Activated CD4-positive, alpha-beta T cell treated with anti-CD3 and anti-CD28 coated beads, Interleukin-2, Interleukin-4, amounts not matched to agents 100 ng/mL and 50 ng/mL, durations not matched to agents 16 hours and 8 hours (primary cell): ENCODE data around the gene FRK.
"Not testable (repeated sequence)": the region's sequence is repeated elsewhere in the genome, so short reads cannot be mapped to it uniquely, and the experiment has no call there.

Experiments
- DNase-seq: peaks from one replicate; pipeline ENCODE4 v3.0.0-alpha.2; 2020; ENCODE audit warnings: low spot score

The FRK gene

GRCh38 chr6:116004841-116005815, 55.6 kb downstream of the FRK start:
- no peak for DNase-seq

GRCh38 chr6:116003668-116004067, 57.0 kb downstream of the FRK start:
- no peak for DNase-seq

DNA sequence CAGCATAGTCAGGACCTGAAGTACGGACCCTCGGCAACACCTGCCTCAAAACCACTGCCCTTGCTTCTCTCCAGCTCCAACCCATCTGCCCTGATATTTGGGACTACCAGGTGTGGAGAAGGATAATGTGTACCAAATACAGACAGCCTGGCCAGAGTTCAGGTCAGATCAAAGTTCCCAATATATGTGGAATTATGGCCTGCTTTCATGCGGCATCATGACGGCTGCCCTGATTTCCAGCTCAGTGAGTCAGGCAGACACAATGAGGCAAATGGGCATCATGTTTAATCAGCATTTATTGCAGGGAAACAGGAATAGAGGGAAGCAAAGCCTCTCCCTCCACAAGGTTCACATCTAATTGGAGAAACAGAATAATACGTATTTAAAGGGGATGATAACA, 57.9 kb downstream of the FRK start:
- DNase-seq, result no peak

- DNase-seq, result no peak
Measured at GRCh38 chr6:115999235-115999634, 61.5 kb downstream of the FRK start.

DNA sequence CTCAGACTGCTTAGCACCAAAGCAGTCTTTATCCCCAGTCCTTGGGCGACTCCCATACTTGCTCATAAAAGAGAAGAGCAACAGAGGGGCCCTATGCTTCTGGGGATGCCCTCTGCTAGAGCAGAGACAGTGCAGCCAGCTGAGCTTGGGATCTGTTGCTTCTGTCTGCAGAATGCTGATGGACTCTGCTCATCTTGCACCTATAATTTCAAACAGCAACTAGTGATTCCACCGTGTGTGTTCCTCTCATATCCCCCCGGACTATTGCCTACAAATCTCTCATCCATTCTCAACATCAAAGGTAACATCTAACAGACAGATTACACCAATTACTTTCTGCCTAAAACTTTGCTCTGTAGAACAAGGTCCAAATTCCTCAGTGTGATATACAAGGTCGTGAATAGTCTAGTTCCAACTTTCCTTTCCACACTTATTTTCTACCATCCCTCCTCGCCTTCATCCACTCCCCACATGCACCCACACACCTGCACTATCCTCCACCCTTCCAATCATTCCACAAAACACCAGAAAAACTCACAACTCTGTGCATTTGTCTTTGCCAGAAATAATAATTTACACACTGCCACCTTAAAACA, 62.6 kb downstream of the FRK start:
- DNase-seq, result no peak

- DNase-seq, result no peak
Measured at GRCh38 chr6:115986026-115986425, 74.7 kb downstream of the FRK start.

DNA sequence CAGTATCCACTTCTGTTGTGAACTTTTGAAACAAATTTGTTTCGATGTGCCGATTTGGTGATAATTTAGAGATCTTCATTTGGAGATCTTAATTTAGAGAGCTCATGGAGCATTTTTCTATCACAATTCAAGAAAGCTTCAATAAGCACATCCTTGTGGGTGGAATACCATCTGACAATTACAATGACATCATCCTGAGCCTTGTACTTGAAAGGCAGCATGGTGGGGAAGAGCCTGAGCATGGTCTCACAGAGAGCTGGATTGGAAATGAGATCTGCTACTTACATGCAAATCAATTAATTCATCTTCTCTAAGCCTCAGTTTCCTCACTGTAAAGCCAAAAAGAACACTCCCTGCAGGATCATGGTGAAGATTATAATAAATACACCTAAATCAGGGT, 75.9 kb downstream of the FRK start:
- DNase-seq, result no peak

DNA sequence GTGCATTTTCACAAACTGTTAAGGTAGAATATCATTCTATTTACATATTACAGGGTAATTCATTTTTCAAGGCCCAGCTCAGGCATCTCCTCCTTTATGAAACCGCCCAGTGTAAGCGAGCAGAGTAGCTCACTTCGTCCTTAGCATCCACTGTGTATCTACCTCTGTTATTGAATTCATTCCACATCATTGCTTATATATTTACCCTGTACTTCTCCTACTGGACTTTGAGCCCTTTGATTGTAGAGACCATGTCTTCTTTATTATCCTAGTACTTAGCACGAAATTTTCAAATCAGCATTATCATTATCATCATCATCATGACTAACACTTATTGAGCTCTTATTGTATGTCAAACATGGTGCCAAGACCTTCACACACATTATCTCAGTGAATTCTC, 76.7 kb downstream of the FRK start:
- DNase-seq, result no peak

DNA sequence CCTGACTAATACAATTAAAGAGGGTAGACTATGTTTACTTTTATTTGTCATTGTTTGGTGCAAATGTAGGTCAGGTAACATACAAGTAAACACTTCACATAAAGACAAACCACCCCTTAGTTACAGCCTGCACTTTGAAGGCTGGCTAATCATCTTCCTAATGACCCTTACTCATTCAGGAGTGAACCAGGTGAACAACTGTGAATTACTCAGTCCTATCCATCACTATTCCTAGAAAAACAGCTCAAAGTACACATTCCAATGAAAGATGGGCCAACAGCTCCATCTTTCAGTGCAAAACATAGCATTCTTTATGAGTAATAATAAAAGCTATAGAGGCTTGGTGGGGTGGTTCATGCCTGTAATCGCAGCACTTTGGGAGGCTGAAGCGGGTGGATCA, 78.2 kb downstream of the FRK start:
- DNase-seq, result no peak

- DNase-seq, result no peak
Measured at GRCh38 chr6:115977220-115977619, 83.5 kb downstream of the FRK start.

GRCh38 chr6:115976321-115976870, 84.3 kb downstream of the FRK start:
- no peak for DNase-seq

- DNase-seq, result no peak
Measured at GRCh38 chr6:115972679-115973078, 88.0 kb downstream of the FRK start.

GRCh38 chr6:115971785-115972184, 88.9 kb downstream of the FRK start:
- no peak for DNase-seq

DNA sequence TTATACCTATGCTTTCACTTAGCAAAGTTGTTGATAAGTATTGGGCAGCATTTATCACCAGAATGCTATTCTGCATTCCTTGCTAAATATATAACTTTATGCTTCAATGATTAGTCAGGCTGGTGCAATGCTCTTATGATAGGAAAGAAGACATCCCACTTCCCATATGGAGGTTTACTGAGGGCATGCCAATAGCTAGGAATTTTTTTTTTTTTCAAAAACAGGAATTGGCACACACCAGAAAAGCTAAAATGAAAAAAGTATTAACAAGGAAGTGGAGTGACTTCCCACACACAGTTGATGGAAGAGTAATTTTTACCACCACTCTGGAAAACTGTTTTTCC, 90.8 kb downstream of the FRK start:
- DNase-seq, result no peak

GRCh38 chr6:115969207-115969929, 91.3 kb downstream of the FRK start:
- DNase-seq, result no peak

- DNase-seq, result not testable (repeated sequence)
Measured at GRCh38 chr6:115960286-115960685, 100.4 kb downstream of the FRK start.

GRCh38 chr6:115958958-115959357, 101.7 kb downstream of the FRK start:
- DNase-seq, result no peak

DNA sequence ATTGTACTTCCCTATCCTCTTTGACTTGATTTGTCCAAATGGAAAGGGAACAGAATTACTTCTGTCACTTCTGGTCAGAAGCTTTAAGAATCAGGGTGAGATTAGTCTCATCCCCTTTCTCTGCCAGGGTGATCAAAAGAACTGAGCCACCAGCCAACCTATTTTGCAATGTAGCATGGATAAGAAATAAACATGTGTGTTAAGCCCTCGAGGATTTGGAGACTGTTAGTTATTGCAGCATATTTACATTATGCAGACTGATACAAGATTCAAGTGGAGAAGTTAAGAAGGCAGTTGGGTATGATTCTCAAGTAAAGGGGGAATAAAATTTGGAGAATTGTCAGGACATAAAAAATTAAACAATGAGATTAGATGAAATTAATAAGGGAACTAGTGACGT, 106.0 kb downstream of the FRK start:
- no peak for DNase-seq

GRCh38 chr6:115948751-115949150, 111.9 kb downstream of the FRK start:
- DNase-seq, result no peak

GRCh38 chr6:115947966-115948541, 112.6 kb downstream of the FRK start:
- no peak for DNase-seq

- DNase-seq, result no peak
Measured at GRCh38 chr6:115945812-115946211, 114.9 kb downstream of the FRK start.

- DNase-seq, result no peak
Measured at GRCh38 chr6:115945306-115945705, 115.4 kb downstream of the FRK start.
